ENCODE results near the gene THBS3. TPM values are rescaled to one million over a fixed set of nuclear protein-coding genes. Genes with fewer than 3 reads are reported as not detected.
A peak's percentile ranks its signal among the peaks of the same experiment; 100 is the strongest.
"Not testable (repeated sequence)": the region's sequence is repeated elsewhere in the genome, so short reads cannot be mapped to it uniquely, and the experiment has no call there.

THBS3 gene
- total RNA-seq, 1 donor: 8.0 TPM

- Histone ChIP-seq H3K4me1 (ENCODE audit: insufficient read depth, low read length) (peaks cover 87% of the 10 kb centered on the region), H3K27me3 (ENCODE audit: insufficient read depth, low read length) (no peaks in the 10 kb centered on the region), H3K9me3 (ENCODE audit: low read depth, low read length) (no peaks in the 10 kb centered on the region), H3K4me3 (ENCODE audit: low read length) (no peak overlapping the region)
Measured at GRCh38 chr1:155223047-155223446, 15.3 kb upstream of the THBS3 start.

GRCh38 chr1:155220211-155220965, 12.7 kb upstream of the THBS3 start:
- not testable (repeated sequence) for H3K27me3 ChIP-seq (ENCODE audit: insufficient read depth, low read length); H3K4me3 ChIP-seq (ENCODE audit: low read length); H3K9me3 ChIP-seq (ENCODE audit: low read depth, low read length)

GRCh38 chr1:155219592-155220031, 11.9 kb upstream of the THBS3 start:
- no peaks in the 10 kb centered on the region for H3K27me3 ChIP-seq (ENCODE audit: insufficient read depth, low read length)
- H3K4me1 ChIP-seq (ENCODE audit: insufficient read depth, low read length): peaks cover 67% of the 10 kb centered on the region
- no peaks in the 10 kb centered on the region for H3K9me3 ChIP-seq (ENCODE audit: low read depth, low read length)
- no peak overlapping the region for H3K4me3 ChIP-seq (ENCODE audit: low read length)

More at GRCh38 chr1:155220211-155220965, 12.7 kb upstream of the THBS3 start:
- peaks cover 69% of the 10 kb centered on the region for H3K4me1 ChIP-seq (ENCODE audit: insufficient read depth, low read length)

GRCh38 chr1:155218854-155219591, 11.3 kb upstream of the THBS3 start:
- no peaks in the 10 kb centered on the region for H3K9me3 ChIP-seq (ENCODE audit: low read depth, low read length)
- H3K4me1 ChIP-seq (ENCODE audit: insufficient read depth, low read length): peaks cover 61% of the 10 kb centered on the region
- H3K4me3 ChIP-seq (ENCODE audit: low read length): no peak overlapping the region
- H3K27me3 ChIP-seq (ENCODE audit: insufficient read depth, low read length): no peaks in the 10 kb centered on the region

GRCh38 chr1:155214702-155215101, 7.0 kb upstream of the THBS3 start:
- peaks cover 44% of the 10 kb centered on the region for H3K4me1 ChIP-seq (ENCODE audit: insufficient read depth, low read length)
- H3K9me3 ChIP-seq (ENCODE audit: low read depth, low read length); H3K27me3 ChIP-seq (ENCODE audit: insufficient read depth, low read length); H3K4me3 ChIP-seq (ENCODE audit: low read length): not testable (repeated sequence)

- H3K9me3 ChIP-seq (ENCODE audit: low read depth, low read length); H3K27me3 ChIP-seq (ENCODE audit: insufficient read depth, low read length); H3K4me3 ChIP-seq (ENCODE audit: low read length): not testable (repeated sequence)
- H3K4me1 ChIP-seq (ENCODE audit: insufficient read depth, low read length): peaks cover 52% of the 10 kb centered on the region
Measured at GRCh38 chr1:155212051-155212440, 4.3 kb upstream of the THBS3 start.

- peaks cover 56% of the 10 kb centered on the region for H3K4me1 ChIP-seq (ENCODE audit: insufficient read depth, low read length)
- not testable (repeated sequence) for H3K9me3 ChIP-seq (ENCODE audit: low read depth, low read length); H3K27me3 ChIP-seq (ENCODE audit: insufficient read depth, low read length)
- peak overlapping the region; percentile 23 for H3K4me3 ChIP-seq (ENCODE audit: low read length)
Measured at GRCh38 chr1:155211381-155212050, 3.8 kb upstream of the THBS3 start.

GRCh38 chr1:155210314-155211104, 2.8 kb upstream of the THBS3 start:
- H3K9me3 ChIP-seq (ENCODE audit: low read depth, low read length): no peaks in the 10 kb centered on the region
- peak overlapping the region; percentile 23 for H3K4me3 ChIP-seq (ENCODE audit: low read length)
- H3K27me3 ChIP-seq (ENCODE audit: insufficient read depth, low read length): no peaks in the 10 kb centered on the region
- H3K4me1 ChIP-seq (ENCODE audit: insufficient read depth, low read length): peaks cover 54% of the 10 kb centered on the region

GRCh38 chr1:155209312-155209721, 1.6 kb upstream of the THBS3 start:
- Histone ChIP-seq H3K27me3 (ENCODE audit: insufficient read depth, low read length) (no peaks in the 10 kb centered on the region), H3K4me1 (ENCODE audit: insufficient read depth, low read length) (peaks cover 48% of the 10 kb centered on the region), H3K4me3 (ENCODE audit: low read length) (peak overlapping the region; percentile 77), H3K9me3 (ENCODE audit: low read depth, low read length) (no peaks in the 10 kb centered on the region)

GRCh38 chr1:155208541-155209311, 1.0 kb upstream of the THBS3 start, which contains the start of gene MTX1:
TSS of gene MTX1 (plus strand) at chr1:155208695. CDS start at chr1:155208805, 110 bp downstream.
- H3K4me3 ChIP-seq (ENCODE audit: low read length): peak within 1 kb of the TSS; percentile 77
- no peaks in the 10 kb centered on the region for H3K9me3 ChIP-seq (ENCODE audit: low read depth, low read length)
- peaks cover 48% of the 10 kb centered on the region for H3K4me1 ChIP-seq (ENCODE audit: insufficient read depth, low read length)
- H3K27me3 ChIP-seq (ENCODE audit: insufficient read depth, low read length): no peaks in the 10 kb centered on the region

GRCh38 chr1:155206891-155207805, 549 bp downstream of the THBS3 start:
- Histone ChIP-seq H3K9me3 (ENCODE audit: low read depth, low read length) (no peaks in the 10 kb centered on the region), H3K4me1 (ENCODE audit: insufficient read depth, low read length) (peaks cover 48% of the 10 kb centered on the region), H3K27me3 (ENCODE audit: insufficient read depth, low read length) (no peaks in the 10 kb centered on the region), H3K4me3 (ENCODE audit: low read length) (no peak overlapping the region)

- peaks cover 37% of the 10 kb centered on the region for H3K4me1 ChIP-seq (ENCODE audit: insufficient read depth, low read length)
- H3K9me3 ChIP-seq (ENCODE audit: low read depth, low read length): no peaks in the 10 kb centered on the region
- H3K4me3 ChIP-seq (ENCODE audit: low read length): no peak overlapping the region
- no peaks in the 10 kb centered on the region for H3K27me3 ChIP-seq (ENCODE audit: insufficient read depth, low read length)
Measured at GRCh38 chr1:155205969-155206593, 1.6 kb downstream of the THBS3 start.

GRCh38 chr1:155205035-155205434, 2.7 kb downstream of the THBS3 start:
- no peaks in the 10 kb centered on the region for H3K9me3 ChIP-seq (ENCODE audit: low read depth, low read length)
- no peak overlapping the region for H3K4me3 ChIP-seq (ENCODE audit: low read length)
- H3K4me1 ChIP-seq (ENCODE audit: insufficient read depth, low read length): peaks cover 27% of the 10 kb centered on the region
- no peaks in the 10 kb centered on the region for H3K27me3 ChIP-seq (ENCODE audit: insufficient read depth, low read length)
